HG03095 (cell line): Measurements from ENCODE around the gene DOK3.
A peak's percentile ranks its signal among the peaks of the same experiment; 100 is the strongest.

Experiments
- ATAC-seq: cut with Tn5 transposase; IDR thresholded peaks from one replicate; pipeline ENCODE4 v1.9.1; 2021; ENCODE audit warnings: moderate library complexity; ENCODE audit not compliant: unreplicated experiment

The DOK3 gene, protein sequence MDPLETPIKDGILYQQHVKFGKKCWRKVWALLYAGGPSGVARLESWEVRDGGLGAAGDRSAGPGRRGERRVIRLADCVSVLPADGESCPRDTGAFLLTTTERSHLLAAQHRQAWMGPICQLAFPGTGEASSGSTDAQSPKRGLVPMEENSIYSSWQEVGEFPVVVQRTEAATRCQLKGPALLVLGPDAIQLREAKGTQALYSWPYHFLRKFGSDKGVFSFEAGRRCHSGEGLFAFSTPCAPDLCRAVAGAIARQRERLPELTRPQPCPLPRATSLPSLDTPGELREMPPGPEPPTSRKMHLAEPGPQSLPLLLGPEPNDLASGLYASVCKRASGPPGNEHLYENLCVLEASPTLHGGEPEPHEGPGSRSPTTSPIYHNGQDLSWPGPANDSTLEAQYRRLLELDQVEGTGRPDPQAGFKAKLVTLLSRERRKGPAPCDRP

DNA sequence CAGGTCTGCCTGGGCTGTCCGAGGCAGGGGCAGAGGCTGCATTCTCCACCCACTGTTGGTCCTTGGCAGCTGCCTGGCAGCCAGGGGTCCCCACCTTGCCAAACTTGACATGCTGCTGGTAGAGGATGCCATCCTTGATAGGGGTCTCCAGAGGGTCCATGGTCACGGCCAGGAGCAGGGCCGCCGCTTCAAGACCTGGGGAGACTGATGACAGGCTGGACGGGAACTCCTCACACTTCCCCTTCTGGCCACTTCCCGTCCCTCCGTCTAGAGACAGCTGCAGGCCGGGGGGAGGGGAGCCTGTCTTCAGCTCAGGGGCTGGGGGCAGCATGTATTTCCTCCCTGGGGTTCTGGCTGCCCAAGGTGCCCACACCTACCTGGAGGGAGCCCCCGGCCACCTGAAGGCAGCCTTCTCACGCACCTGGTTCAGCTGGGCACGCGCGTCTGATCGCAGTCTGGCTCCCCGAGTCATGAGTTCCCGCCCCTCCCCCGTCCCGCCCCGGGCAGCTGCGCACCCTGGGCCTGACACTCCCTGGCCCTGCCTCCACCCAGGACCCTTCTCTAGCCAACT lies at the start of gene DOK3:
DOK3 (minus strand) TSS at position 446 of the 571 bp plus-strand sequence; CDS start at position 160, 286 bp downstream.
- peak; percentile 25 for ATAC-seq

DNA sequence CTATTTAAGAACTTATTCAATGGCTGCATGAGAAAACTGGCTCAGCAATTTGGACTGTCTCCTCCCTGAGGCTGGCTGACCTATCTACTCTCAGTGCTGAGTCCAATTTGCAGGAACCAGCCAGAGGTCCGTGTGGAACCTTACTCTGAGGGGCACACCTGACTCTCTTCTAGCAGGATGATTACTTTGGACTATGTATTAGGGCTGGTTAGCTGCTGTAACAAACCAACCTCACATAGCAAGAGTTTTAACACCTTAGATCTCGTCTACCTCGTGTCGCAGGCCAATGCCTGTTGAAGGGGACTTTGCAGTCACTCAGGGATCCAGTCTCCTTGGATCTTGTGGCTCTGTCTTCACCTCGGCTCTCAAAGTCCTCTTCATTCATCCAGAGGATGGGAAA lies 48.2 kb upstream of the DOK3 start:
- no peak for ATAC-seq

DNA sequence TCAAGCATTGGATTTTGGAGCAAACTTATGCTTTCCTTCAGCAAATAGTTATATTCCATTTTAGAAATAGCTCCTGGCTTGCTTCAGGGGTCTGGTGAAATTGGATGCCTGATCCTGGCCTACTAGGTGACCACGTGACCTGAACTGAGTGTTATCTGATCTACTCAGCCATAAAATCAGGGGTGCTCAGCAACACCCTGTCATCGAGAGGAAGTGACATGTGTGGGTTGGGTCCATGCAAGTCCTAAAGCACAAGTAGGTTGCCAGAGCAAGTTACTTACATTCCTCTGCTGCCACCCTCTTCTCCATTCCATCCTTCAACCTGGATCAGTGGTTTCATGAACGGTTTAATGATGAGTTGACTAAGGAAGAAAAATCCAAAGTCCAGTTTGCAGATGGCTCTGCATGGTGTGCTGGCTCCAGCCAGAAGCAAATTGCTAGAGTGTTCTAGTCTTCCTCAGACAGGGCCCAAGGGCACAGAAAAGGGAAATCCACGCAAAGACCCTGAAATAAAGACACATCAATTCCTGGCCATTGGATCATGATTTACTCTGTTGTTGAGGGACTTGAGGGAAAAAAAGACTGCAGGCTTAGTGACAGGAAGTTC lies 47.5 kb upstream of the DOK3 start:
- no peak for ATAC-seq

DNA sequence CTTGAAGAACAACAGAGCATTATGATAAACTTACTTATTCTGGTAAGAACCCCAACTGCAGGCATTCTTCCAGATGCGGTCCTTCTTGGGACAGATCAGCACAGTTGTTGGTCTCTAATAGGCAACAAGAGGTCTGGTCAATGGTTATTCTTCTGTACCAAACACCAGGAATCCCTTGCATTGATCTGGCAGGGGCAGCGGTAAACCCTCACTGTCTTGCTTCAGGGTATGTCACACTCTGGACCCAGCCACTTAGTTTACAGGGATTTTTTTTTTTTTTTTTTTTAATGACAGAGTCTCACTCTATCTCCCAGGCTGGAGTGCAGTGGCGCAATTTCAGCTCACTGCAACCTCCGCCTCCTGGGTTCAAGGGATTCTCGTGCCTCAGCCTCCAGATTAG lies 46.0 kb upstream of the DOK3 start:
- ATAC-seq = no peak

DNA sequence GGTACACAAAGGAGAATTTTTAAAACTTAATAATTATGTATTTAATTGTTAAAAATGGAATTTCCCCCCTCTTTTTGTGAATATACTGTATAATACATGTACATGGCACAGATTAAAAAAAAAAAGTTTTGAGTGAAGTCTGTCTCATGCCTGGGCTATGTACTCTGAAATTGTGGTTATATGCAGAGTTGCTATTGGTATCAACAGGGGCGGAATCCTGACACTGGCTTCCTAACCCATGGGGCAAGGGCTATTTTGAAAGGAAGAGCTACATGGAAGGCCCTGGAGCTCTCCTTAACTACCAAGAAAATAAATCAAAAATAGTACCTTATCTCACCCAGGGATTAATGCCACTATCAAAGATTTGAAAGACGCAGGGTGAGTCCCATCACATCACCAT lies 45.6 kb upstream of the DOK3 start:
- no peak for ATAC-seq

DNA sequence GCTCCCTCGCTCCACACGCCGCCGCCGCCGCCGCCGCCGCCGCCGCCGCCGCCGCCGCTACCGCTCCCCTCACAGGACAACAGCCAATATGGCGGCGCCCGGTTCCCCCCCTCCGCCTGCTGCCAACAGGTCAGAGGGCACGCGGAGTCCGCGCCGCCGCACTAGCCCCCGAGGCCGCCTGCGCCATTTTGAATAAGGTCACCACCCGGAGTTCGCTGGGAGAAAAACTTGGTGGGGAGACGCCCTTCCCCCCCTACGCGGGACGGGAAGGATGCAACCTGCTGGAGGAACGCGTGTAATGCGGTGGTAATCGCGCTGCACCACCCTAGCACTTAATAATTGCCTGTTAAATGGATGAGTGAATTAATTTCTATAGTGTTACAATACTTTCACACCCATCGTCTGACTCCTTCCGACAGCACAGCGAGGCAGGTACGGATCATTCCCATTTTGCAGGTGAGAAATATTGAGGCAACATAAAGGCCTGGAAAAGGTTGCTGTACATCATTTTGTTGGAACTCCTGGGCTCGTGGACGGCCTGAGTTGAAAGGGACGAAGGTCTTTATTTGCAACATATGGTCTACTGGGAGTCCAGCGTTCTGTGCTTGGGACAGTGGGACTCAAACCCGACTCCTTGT lies 45.0 kb upstream of the DOK3 start, which contains the start of gene FAM193B:
FAM193B (minus strand) TSS at position 90 of the 638 bp plus-strand sequence. CDS start 105 bp downstream, outside the sequence.
- peak; percentile 91 for ATAC-seq

DNA sequence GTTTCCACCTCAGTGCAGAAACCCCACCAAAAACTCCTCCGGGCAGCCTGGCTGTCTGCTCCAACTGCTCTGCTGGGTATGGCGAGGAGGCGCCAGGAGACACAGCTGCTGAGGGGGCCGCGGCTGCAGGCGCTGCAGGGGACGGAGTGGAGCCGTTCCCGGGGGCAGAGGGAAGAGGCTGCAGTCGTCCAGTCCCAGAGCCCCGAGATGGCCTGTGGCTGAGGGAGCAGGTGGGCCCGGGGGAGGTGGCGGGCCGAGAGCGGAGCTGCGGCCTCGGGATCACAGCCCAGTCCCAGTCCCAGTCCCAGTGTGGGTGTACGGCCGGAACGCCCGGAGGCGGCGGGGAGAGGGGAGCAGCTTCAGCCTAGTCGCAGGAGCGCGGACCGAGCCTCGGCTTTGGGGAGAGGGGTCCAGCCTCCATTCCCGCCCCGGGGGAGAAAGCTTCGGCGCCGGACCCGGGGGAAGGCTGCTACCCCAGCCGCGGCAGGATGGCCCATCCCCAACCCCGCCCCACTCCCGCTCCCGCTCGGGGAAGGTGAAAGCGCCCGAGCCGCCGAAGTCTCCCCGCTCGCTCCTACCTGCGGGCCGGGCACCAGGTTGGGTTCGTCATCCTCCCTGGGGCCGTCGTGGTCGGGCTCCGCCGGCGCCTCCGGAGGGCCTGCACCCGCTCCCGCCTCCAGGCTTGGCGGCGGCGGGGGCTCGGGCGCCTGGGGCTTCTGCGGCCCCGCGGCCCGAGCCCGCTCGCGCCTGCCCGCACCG lies 44.2 kb upstream of the DOK3 start:
- ATAC-seq = peak; percentile 40

DNA sequence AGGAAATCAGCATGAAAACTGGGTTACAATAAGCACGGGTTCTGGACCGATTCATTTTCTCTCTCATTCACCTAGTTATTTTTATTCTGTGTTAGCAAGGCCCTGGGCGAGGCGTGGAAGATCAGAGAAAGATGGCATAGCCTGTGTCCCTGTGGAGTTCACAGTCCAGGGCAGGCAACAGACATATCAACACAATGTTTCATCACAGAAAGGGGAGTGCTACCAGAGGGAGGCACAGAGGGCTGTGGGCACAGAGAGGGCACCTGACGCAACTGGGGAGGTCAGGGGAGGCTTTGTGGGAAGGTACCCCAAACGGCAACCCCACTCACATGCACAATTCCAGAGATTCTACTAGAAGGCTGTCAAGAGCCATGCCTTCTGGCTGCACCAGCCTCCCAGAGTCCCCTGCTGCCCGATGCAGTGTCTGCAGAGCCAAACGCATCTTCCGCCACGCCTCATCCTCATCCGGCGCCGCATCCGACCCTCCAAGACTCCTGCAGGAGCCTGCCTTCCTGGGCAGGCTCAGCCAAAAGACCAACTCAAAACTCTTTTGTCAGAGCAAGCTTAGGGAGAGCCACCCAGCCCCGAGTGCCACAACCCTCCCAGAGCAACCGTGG lies 43.3 kb upstream of the DOK3 start:
- no peak for ATAC-seq

DNA sequence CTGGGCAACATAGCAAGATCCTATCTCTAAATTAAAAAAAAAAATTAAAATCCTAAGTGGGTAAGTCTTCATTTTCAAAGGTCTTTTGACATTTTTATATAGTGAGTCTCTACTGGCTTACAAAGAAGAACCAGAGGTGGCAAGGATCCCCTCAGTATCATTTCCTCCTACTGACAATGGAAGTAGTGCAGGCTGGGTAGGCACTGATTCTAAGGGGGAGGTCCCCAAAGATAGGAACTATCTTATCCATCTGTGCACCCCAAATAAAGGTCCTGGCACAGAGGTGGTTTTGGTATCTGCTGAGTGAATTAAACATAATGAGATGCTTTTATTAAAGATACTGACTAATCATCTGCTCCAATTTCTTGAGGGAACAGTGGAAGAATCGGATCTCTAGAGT lies 40.5 kb upstream of the DOK3 start:
- no peak for ATAC-seq

DNA sequence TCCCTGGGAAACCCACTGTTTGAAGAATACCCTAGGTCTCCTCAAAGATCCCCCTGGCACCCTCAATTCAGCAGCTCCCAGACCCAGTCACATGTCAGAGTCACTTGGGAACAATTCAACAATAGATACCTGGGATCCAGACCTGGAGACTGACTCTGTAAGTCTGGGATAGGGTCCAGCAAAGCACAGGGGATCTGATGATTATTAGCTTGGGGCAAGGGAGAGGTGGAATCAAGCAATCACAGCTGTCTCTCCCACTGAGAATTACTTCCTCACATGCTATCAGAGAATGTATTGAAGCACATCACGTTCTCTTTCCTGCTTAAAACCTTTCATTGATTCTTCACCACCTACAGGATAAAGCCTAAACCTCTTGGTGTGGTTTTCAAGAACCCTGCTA lies 38.9 kb upstream of the DOK3 start:
- ATAC-seq = no peak

DNA sequence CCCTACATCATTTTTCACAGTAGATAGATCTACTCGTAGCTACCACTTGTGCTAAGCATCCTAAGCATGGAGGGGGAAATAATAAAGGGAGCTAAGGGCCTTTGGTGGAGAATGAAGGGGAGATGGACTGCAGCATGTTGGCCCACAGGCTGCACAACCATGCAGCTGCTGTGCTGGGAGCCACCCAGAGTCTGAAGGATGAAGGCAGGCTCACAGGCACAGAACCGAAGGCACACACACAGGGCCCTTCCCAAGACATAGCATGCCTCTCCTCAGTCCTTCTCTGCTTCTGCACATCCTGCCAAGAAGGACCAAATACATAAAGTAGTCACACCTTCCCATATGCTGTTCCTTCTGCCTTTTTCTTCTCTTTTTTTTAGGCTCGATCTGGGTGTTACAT lies 38.1 kb upstream of the DOK3 start:
- no peak for ATAC-seq

DNA sequence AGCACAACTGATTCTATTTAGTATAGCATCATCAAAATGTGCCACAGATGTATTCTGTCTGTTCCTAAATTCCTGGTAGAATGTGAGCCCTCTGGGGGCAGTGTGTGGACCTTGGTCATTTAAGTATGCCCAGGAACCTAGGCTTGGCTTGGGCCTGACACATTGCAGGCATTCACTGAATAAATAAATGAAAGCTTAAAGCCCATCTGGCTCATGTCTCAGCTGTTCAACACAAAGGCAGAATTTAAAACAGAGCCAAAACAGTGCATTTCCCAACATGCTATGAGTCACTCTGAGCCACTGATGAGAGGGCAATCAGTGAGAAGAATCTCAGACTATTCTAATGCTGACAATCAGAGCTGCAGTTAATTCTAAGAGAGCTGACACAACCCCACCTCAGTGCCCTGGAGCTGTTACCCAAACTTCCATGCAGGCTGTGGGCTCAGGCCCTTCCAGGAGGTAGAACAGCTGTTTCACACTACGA lies 36.7 kb upstream of the DOK3 start:
- no peak for ATAC-seq

DNA sequence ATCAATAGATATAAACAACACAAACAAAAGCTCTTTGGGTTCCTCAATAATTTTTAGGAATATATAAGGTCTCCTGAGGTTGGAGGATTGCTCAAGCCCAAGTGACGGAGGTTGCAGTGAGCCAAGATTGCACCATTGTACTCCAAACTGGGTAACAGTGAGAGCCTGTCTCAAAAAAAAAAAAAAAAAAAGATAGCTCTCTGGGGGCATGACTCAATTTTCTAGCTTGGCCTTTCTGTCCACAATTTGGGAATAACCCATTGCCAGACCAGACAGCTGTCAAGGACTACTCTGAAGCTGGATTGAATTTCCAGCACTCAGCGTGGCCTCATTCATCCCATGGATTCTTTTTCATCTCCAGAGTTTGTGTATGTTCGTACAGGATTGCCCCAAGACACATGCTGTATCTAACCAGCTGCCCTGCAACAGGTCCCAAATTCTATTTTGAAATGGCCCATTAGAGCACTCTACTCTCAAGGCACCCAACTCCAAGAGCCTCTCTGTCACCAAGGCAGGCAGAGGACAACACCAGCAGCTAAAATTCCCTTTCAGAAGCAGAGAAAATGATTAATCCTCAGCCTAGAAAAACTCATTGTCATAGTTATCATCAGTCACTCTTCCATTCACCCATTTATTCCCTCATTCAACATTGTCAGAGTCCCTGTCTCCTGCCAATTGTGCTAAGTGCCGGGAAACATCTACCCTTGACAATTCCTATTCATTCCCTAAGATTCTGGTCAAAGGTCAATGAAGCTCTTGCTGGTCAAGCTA lies 36.0 kb upstream of the DOK3 start:
- no peak for ATAC-seq

DNA sequence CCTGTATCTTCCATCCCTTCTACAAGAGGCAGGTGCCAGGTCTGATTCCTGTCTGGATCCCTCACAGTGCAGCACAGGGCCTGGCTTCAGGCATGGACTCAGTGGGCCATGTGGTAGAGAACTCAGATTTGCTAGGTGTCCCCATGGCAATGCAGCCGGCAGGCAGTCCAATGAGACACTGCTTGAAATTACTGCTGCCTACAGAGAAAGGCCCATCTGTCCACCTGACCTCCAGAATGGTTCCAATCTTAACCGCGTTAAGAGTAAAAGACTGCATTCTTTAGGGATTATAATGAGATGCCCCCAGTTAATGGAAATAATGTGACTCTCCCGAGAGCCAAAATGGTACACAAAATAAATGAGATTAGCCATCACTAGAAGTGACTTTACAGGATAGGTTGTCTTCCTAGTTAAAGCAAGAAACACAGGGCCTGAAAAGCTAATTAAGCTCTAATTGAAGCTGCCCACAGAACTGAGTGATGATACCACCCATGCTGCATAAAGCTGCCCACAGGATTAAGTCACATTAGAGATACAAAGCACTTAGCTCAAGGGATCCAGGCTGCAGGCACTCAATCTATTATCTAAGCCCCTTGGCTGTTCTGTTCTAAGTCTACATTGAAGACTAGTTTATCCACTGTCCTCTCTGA lies 33.3 kb upstream of the DOK3 start:
- ATAC-seq = no peak

DNA sequence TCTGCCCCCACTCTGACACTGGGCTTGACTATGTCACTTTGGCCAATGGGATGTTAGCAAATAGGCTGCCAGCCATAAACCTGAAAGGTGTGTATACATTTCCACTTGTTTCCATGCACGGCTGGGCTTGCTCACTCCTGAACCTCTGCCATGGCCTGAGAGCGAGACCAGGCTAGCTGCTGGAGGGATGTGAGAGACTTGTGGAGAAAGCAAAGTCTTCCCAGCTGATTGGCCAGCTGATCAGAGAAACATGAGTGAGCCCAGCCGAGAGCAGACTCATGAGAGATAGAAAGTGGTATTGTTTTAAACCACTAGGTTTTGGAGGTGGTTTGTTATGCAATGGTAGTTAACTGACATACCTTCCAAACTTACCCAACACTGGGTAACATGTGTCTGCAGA lies 30.8 kb upstream of the DOK3 start:
- no peak for ATAC-seq

DNA sequence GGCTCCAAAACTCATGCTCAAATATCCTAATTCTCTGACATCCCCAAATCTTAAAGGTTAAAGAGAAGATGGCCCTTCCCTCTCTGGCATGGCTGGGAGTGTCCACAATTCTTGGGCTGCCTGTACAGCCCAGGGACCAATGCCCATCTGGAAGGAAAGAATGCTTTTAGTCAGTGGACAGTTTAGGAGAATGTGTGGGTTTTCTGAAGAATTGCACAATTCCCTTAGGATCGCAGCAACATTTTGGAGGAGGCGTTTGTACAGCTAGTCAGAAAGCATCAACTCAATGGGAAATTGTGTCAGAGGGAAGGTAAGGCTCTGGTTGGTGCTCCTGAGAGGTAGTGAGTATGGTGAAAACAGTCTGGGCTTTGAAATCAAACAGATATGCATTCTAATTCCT lies 29.8 kb upstream of the DOK3 start:
- ATAC-seq = no peak

DNA sequence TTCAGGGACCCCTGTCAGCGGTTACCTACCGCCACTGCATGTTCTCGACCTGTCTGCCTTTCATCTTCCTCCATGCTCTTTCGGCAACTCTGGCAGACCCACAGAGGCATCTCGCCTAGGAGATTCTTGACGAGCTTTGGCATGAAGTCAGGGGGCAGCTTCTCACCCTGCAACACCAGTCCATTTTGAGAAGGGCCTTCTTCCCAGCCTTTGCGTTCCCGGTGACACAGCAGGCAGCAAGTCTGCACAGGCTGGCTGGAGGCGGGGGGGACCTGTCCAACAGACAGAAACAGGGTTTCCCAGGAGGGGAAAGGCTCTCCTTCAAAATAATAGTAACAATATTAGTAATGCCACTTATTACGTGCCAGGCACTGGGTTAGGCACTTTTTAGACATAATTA lies 29.2 kb upstream of the DOK3 start:
- no peak for ATAC-seq

DNA sequence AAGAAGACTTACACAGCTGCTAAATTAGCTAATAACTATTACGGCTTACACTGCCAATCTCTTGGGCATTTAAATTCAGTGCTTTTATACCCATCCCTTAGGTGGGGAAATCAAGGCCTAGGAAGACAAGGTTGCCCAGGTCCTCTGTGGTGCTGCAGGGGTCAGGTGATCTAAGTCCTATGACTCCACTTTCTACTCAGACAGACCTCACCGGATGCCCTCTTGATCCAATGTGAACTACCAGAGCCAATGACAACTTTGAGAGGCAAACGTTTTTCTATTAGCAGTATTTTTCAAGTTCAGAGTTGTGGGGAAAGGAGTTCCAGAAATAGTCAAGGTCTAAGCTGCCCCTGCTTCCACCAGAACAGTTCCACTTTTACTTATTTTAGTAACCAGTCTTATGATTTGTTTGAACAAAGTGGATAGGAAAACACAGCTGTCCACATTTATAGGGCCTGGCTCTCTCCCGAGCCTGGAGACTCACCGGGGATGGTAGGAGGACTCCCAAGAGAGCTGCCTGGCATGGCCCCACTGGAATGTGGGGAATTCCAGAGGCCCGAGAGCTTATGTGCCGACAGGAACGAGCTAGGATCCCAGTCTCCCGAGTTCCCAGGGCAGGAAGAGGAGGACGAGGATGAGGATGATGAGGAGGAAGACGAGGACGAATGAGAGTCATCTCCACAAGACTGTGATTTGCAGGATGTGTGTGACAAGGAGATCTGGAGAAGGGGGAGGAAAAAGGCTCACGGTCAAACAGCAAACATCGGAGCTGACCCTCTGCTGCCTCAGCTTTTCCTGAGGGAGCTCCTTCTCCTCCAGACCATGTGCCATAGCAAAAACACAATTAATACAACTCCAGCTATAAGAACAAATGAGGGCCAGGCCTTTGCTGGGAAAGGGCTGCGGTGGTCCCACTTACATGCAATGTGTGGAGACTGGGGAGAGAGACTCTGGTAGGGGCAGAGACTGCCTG lies 28.0 kb upstream of the DOK3 start:
- no peak for ATAC-seq
